Epithelial cell of esophagus (primary cell): ENCODE measurements around the gene DLEC1.
"Not testable (repeated sequence)": the region's sequence is repeated elsewhere in the genome, so short reads cannot be mapped to it uniquely, and the experiment has no call there.

Source experiments
- DNase-seq: peaks from one replicate; pipeline ENCODE4 v3.0.0; 2010; ENCODE audit warnings: low read depth
- H3K4me3 ChIP-seq: 2 replicates; pipeline ENCODE4 v1.5.1; 2011; ENCODE audit warnings: mild to moderate bottlenecking, low read length, control low read depth
- CTCF ChIP-seq: IDR thresholded peaks from 2 replicates; pipeline ENCODE4 v1.5.1; 2011; ENCODE audit warnings: low read depth, mild to moderate bottlenecking, low read length, control low read depth, inconsistent platforms; ENCODE audit not compliant: insufficient read depth; ENCODE audit errors: missing control alignments

The DLEC1 gene

GRCh38 chr3:38032328-38032865 is 6.6 kb upstream of the DLEC1 start:
- DNase-seq = no peak
- no peak overlapping the region for H3K4me3 ChIP-seq
- no peak for TF ChIP-seq CTCF

- not testable (repeated sequence) for H3K4me3 ChIP-seq, DNase-seq
Observed at GRCh38 chr3:38033586-38033985, 5.4 kb upstream of the DLEC1 start.

- not testable (repeated sequence) for H3K4me3 ChIP-seq, DNase-seq
Observed at GRCh38 chr3:38034335-38034734, 4.7 kb upstream of the DLEC1 start.

- DNase-seq = no peak
- H3K4me3 ChIP-seq = no peak overlapping the region
- no peak for TF ChIP-seq CTCF
Observed at GRCh38 chr3:38036286-38036685, 2.7 kb upstream of the DLEC1 start.

- no peak overlapping the region for H3K4me3 ChIP-seq
- DNase-seq = no peak
- no peak for TF ChIP-seq CTCF
Observed at GRCh38 chr3:38036906-38037305, 2.1 kb upstream of the DLEC1 start.

- no peak overlapping the region for H3K4me3 ChIP-seq
- no peak for TF ChIP-seq CTCF
- DNase-seq = no peak
Observed at GRCh38 chr3:38038447-38038911, 529 bp upstream of the DLEC1 start.

- peak; percentile 57 for DNase-seq
- TF ChIP-seq CTCF = peak; percentile 34
- no peak overlapping the region for H3K4me3 ChIP-seq
Observed at GRCh38 chr3:38039899-38040261, 872 bp downstream of the DLEC1 start.

GRCh38 chr3:38040401-38040800 is 1.4 kb downstream of the DLEC1 start:
- no peak for TF ChIP-seq CTCF
- H3K4me3 ChIP-seq = no peak overlapping the region

More at GRCh38 chr3:38040401-38040800, 1.4 kb downstream of the DLEC1 start:
- DNase-seq = no peak
